Measurements from ENCODE around the gene SPSB4. TPM values are rescaled to one million over a fixed set of nuclear protein-coding genes. Genes with fewer than 3 reads are reported as not detected.
A peak's percentile ranks its signal among the peaks of the same experiment; 100 is the strongest.

The SPSB4 gene
- total and polyA plus RNA-seq, 2 of the 13 experiments (the other 11 are each of a cell fraction or from before 2014, with no cell fraction given), result not detected

DNA sequence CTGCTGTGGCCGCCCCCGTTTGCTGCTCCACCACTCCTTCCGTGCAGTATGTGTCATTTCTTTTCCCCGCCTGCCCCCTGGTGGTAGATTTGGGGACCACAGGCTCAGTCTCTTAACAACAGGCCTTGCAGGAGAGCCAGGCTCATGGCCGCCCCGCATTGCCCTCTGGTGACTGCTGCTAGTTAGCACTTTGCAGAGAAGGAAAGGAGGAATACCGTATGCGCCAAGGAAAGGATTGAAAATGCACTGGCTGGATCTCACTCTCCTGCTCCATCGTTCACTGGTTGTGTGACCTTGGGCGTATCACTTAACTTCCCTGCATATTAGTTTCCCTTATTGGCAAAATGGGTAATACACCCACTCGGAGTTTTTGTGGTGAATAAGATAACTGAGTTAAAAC lies 141.2 kb downstream of the SPSB4 start (continued):
- TF ChIP-seq ZBTB33 (CRISPR knock-in tag; IDR thresholded peaks at IDR 0.05) (peak; percentile 80; the same call in 1 of the 2 replicates), GTF3A (CRISPR knock-in tag; conservative IDR thresholded peaks at IDR 0.05) (no peak), IRF9 (CRISPR knock-in tag; IDR thresholded peaks at IDR 0.05; ENCODE audit: borderline replicate concordance) (no peak), RBAK (CRISPR knock-in tag; IDR thresholded peaks at IDR 0.05) (no peak), HMG20A (CRISPR knock-in tag; IDR thresholded peaks at IDR 0.05; ENCODE audit: borderline replicate concordance) (no peak; the same call in 1 of the 2 replicates), STAG1 (CRISPR knock-in tag; IDR thresholded peaks at IDR 0.05) (peak; percentile 98), ZBTB7A (CRISPR knock-in tag; IDR thresholded peaks at IDR 0.05) (no peak), ZSCAN25 (CRISPR knock-in tag; IDR thresholded peaks at IDR 0.05) (no peak), SP4 (CRISPR knock-in tag; IDR thresholded peaks at IDR 0.05) (no peak), ZNF251 (CRISPR knock-in tag; IDR thresholded peaks at IDR 0.05) (no peak), ZNF407 (CRISPR knock-in tag; IDR thresholded peaks at IDR 0.05; ENCODE audit: not compliant biosample characterization) (no peak), POLR2G (IDR thresholded peaks at IDR 0.05; ENCODE audit: low read depth, low read length) (no peak), KDM3A (CRISPR knock-in tag; IDR thresholded peaks at IDR 0.05; ENCODE audit: low read depth) (0 out of 2 replicates have a peak, but pooled peaks have one; percentile 30)
- TF ChIP-seq, protein P1, sequence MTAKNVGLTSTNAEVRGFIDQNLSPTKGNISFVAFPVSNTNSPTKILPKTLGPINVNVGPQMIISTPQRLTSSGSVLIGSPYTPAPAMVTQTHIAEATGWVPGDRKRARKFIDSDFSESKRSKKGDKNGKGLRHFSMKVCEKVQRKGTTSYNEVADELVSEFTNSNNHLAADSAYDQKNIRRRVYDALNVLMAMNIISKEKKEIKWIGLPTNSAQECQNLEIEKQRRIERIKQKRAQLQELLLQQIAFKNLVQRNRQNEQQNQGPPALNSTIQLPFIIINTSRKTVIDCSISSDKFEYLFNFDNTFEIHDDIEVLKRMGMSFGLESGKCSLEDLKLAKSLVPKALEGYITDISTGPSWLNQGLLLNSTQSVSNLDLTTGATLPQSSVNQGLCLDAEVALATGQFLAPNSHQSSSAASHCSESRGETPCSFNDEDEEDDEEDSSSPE (CRISPR knock-in tag; IDR thresholded peaks at IDR 0.05), result no peak
- TF ChIP-seq, protein P2, sequence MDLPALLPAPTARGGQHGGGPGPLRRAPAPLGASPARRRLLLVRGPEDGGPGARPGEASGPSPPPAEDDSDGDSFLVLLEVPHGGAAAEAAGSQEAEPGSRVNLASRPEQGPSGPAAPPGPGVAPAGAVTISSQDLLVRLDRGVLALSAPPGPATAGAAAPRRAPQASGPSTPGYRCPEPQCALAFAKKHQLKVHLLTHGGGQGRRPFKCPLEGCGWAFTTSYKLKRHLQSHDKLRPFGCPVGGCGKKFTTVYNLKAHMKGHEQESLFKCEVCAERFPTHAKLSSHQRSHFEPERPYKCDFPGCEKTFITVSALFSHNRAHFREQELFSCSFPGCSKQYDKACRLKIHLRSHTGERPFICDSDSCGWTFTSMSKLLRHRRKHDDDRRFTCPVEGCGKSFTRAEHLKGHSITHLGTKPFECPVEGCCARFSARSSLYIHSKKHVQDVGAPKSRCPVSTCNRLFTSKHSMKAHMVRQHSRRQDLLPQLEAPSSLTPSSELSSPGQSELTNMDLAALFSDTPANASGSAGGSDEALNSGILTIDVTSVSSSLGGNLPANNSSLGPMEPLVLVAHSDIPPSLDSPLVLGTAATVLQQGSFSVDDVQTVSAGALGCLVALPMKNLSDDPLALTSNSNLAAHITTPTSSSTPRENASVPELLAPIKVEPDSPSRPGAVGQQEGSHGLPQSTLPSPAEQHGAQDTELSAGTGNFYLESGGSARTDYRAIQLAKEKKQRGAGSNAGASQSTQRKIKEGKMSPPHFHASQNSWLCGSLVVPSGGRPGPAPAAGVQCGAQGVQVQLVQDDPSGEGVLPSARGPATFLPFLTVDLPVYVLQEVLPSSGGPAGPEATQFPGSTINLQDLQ (CRISPR knock-in tag; IDR thresholded peaks at IDR 0.05), result no peak
